SK-N-SH treated with all-trans-retinoic acid at 6 μM for 48 hours (cell line): Measurements from ENCODE around the gene FBXL16.

ENCODE experiments used
- ATAC-seq: fragments of 200-7000 bp; cut with Tn5 transposase; 3 replicates; pipeline ENCODE4 v1.9.1; 2020; ENCODE audit warnings: mild to moderate bottlenecking, moderate library complexity
- ARNTL ChIP-seq: fragments of 450-650 bp; formaldehyde crosslinking; IDR thresholded peaks from 2 replicates; pipeline ENCODE4 v1.5.0; 2020; ENCODE audit warnings: low read depth, mild to moderate bottlenecking, moderate library complexity, borderline replicate concordance
- CSDC2 ChIP-seq: fragments of 250-450 bp; sonication (Bioruptor Pico); IDR thresholded peaks from 2 replicates; pipeline ENCODE4 v1.5.0; 2020; ENCODE audit warnings: mild to moderate bottlenecking, moderate library complexity
- ESRRG ChIP-seq: fragments of 250-450 bp; sonication (Bioruptor Pico); IDR thresholded peaks from 2 replicates; pipeline ENCODE4 v1.6.1; 2021; ENCODE audit warnings: mild to moderate bottlenecking
- OSR1 ChIP-seq: fragments of 250-450 bp; sonication (Bioruptor Pico); IDR thresholded peaks from 2 replicates; pipeline ENCODE4 v1.8.0; 2022; ENCODE audit warnings: moderate library complexity, mild to moderate bottlenecking, inconsistent platforms
- PPARA ChIP-seq: fragments of 250-450 bp; sonication (Bioruptor Pico); IDR thresholded peaks from 2 replicates; pipeline ENCODE4 v1.5.0; 2020; ENCODE audit warnings: mild to moderate bottlenecking, borderline replicate concordance
- RARB ChIP-seq: fragments of 250-450 bp; sonication (Bioruptor Pico); IDR thresholded peaks from 2 replicates; pipeline ENCODE4 v1.8.0; 2021; ENCODE audit warnings: mild to moderate bottlenecking, moderate library complexity
- SNAI2 ChIP-seq: fragments of 250-450 bp; sonication (Bioruptor Pico); IDR thresholded peaks from 2 replicates; pipeline ENCODE4 v1.5.0; 2020; ENCODE audit warnings: mild to moderate bottlenecking, moderate library complexity
- TCF4 ChIP-seq: fragments of 250-450 bp; sonication (Bioruptor Pico); IDR thresholded peaks from 2 replicates; pipeline ENCODE4 v1.8.0; 2021; ENCODE audit warnings: mild to moderate bottlenecking, moderate library complexity, borderline replicate concordance
- TOX ChIP-seq: fragments of 250-450 bp; sonication (Bioruptor Pico); IDR thresholded peaks from 2 replicates; pipeline ENCODE4 v1.8.0; 2021; ENCODE audit warnings: mild to moderate bottlenecking, moderate library complexity, borderline replicate concordance
- ZFP3 ChIP-seq: fragments of 250-450 bp; sonication (Bioruptor Pico); IDR thresholded peaks from 2 replicates; pipeline ENCODE4 v1.5.0; 2020; ENCODE audit warnings: mild to moderate bottlenecking, moderate library complexity
- ZFP30 ChIP-seq: fragments of 450-650 bp; formaldehyde crosslinking; IDR thresholded peaks from 2 replicates; pipeline ENCODE4 v1.5.0; 2022; ENCODE audit warnings: mild to moderate bottlenecking, moderate library complexity
- ZNF565 ChIP-seq: fragments of 450-650 bp; formaldehyde crosslinking; conservative IDR thresholded peaks from 2 replicates; pipeline ENCODE4 v1.5.0; 2020; ENCODE audit warnings: low read depth, mild to moderate bottlenecking, moderate library complexity
- ZNF70 ChIP-seq: fragments of 450-650 bp; formaldehyde crosslinking; IDR thresholded peaks from 2 replicates; pipeline ENCODE4 v1.5.0; 2020; ENCODE audit warnings: mild to moderate bottlenecking, moderate library complexity
- ZNF8 ChIP-seq: fragments of 450-650 bp; formaldehyde crosslinking; IDR thresholded peaks from 2 replicates; pipeline ENCODE4 v1.5.0; 2020; ENCODE audit warnings: mild to moderate bottlenecking, moderate library complexity
- TF ChIP-seq, protein P1 (sequence below): fragments of 250-450 bp; sonication (Bioruptor Pico); IDR thresholded peaks from 2 replicates; pipeline ENCODE4 v1.5.1; 2020; ENCODE audit warnings: low read depth, mild to moderate bottlenecking, moderate library complexity
- TF ChIP-seq, protein P2 (sequence below): fragments of 250-450 bp; sonication (Bioruptor Pico); IDR thresholded peaks from 2 replicates; pipeline ENCODE4 v1.5.0; 2020; ENCODE audit warnings: mild to moderate bottlenecking, moderate library complexity
- TF ChIP-seq, protein P3 (sequence below): fragments of 250-450 bp; sonication (Bioruptor Pico); IDR thresholded peaks from 2 replicates; pipeline ENCODE4 v1.8.0; 2021; ENCODE audit warnings: low read depth, mild to moderate bottlenecking, moderate library complexity, borderline replicate concordance
- TF ChIP-seq, protein P4 (sequence below): fragments of 250-450 bp; sonication (Bioruptor Pico); IDR thresholded peaks from 2 replicates; pipeline ENCODE4 v1.5.1; 2021; ENCODE audit warnings: mild to moderate bottlenecking, moderate library complexity

Gene FBXL16

DNA sequence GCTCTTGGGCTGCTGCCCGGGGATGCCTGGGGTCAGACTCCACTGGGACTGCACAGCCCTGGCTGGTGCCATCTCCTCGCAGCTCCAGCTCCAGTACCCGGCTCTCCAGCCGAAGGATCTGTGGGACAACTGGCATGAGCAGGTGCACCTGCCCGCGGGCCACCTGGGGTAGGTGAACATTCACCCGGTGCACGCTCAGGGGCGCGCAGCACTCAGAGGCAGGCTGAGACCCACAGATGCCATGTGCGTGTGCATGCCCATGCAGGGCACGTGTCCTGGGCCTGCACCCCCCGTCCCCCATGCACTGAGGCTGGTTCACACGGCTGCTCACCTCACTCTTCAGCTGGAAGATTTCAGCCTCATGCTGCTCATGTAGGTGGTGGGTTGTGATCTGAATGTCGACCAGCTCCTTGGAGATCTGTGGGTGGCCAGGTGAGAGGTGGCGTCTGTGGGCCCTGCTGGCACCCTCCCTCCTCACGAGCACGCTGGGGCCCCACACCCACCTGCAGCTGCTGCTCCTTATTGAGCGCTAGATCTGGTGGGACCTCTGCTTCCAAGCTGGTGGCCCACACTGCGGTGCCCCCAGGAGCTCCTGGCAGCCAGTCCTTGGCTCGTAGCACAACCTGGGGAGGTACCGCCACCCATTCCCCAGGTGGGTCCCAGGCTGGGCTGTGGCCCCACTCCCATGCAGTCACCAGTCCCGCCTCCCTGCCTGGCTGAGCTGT, 20.0 kb upstream of the FBXL16 start:
- TF ChIP-seq, protein P1, sequence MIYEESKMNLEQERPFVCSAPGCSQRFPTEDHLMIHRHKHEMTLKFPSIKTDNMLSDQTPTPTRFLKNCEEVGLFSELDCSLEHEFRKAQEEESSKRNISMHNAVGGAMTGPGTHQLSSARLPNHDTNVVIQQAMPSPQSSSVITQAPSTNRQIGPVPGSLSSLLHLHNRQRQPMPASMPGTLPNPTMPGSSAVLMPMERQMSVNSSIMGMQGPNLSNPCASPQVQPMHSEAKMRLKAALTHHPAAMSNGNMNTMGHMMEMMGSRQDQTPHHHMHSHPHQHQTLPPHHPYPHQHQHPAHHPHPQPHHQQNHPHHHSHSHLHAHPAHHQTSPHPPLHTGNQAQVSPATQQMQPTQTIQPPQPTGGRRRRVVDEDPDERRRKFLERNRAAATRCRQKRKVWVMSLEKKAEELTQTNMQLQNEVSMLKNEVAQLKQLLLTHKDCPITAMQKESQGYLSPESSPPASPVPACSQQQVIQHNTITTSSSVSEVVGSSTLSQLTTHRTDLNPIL: no peak
- no peak for TF ChIP-seq ESRRG
- TF ChIP-seq OSR1 (CRISPR knock-in tag): no peak
- no peak for TF ChIP-seq ZFP3 (CRISPR knock-in tag)
- no peak for TF ChIP-seq TOX (CRISPR knock-in tag)
- TF ChIP-seq RARB (CRISPR knock-in tag): no peak
- TF ChIP-seq, protein P2, sequence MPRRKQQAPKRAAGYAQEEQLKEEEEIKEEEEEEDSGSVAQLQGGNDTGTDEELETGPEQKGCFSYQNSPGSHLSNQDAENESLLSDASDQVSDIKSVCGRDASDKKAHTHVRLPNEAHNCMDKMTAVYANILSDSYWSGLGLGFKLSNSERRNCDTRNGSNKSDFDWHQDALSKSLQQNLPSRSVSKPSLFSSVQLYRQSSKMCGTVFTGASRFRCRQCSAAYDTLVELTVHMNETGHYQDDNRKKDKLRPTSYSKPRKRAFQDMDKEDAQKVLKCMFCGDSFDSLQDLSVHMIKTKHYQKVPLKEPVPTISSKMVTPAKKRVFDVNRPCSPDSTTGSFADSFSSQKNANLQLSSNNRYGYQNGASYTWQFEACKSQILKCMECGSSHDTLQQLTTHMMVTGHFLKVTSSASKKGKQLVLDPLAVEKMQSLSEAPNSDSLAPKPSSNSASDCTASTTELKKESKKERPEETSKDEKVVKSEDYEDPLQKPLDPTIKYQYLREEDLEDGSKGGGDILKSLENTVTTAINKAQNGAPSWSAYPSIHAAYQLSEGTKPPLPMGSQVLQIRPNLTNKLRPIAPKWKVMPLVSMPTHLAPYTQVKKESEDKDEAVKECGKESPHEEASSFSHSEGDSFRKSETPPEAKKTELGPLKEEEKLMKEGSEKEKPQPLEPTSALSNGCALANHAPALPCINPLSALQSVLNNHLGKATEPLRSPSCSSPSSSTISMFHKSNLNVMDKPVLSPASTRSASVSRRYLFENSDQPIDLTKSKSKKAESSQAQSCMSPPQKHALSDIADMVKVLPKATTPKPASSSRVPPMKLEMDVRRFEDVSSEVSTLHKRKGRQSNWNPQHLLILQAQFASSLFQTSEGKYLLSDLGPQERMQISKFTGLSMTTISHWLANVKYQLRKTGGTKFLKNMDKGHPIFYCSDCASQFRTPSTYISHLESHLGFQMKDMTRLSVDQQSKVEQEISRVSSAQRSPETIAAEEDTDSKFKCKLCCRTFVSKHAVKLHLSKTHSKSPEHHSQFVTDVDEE: no peak
- TF ChIP-seq ZNF8: no peak
- no peak for TF ChIP-seq CSDC2 (CRISPR knock-in tag)
- TF ChIP-seq ZFP30 (CRISPR knock-in tag): no peak
- TF ChIP-seq, protein P3, sequence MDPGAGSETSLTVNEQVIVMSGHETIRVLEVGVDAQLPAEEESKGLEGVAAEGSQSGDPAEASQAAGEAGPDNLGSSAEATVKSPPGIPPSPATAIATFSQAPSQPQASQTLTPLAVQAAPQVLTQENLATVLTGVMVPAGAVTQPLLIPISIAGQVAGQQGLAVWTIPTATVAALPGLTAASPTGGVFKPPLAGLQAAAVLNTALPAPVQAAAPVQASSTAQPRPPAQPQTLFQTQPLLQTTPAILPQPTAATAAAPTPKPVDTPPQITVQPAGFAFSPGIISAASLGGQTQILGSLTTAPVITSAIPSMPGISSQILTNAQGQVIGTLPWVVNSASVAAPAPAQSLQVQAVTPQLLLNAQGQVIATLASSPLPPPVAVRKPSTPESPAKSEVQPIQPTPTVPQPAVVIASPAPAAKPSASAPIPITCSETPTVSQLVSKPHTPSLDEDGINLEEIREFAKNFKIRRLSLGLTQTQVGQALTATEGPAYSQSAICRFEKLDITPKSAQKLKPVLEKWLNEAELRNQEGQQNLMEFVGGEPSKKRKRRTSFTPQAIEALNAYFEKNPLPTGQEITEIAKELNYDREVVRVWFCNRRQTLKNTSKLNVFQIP (CRISPR knock-in tag): no peak
- no peak for TF ChIP-seq ZNF565 (CRISPR knock-in tag)
- no peak for TF ChIP-seq SNAI2 (CRISPR knock-in tag)
- TF ChIP-seq, protein P4, sequence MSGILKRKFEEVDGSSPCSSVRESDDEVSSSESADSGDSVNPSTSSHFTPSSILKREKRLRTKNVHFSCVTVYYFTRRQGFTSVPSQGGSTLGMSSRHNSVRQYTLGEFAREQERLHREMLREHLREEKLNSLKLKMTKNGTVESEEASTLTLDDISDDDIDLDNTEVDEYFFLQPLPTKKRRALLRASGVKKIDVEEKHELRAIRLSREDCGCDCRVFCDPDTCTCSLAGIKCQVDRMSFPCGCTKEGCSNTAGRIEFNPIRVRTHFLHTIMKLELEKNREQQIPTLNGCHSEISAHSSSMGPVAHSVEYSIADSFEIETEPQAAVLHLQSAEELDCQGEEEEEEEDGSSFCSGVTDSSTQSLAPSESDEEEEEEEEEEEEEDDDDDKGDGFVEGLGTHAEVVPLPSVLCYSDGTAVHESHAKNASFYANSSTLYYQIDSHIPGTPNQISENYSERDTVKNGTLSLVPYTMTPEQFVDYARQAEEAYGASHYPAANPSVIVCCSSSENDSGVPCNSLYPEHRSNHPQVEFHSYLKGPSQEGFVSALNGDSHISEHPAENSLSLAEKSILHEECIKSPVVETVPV: no peak
- TF ChIP-seq ZNF70 (CRISPR knock-in tag): no peak
- TF ChIP-seq PPARA (CRISPR knock-in tag): no peak
- TF ChIP-seq ARNTL (CRISPR knock-in tag): no peak
- no peak for TF ChIP-seq TCF4
- TF ChIP-seq, all 23 proteins: peak for 0
- no peak for ATAC-seq

DNA sequence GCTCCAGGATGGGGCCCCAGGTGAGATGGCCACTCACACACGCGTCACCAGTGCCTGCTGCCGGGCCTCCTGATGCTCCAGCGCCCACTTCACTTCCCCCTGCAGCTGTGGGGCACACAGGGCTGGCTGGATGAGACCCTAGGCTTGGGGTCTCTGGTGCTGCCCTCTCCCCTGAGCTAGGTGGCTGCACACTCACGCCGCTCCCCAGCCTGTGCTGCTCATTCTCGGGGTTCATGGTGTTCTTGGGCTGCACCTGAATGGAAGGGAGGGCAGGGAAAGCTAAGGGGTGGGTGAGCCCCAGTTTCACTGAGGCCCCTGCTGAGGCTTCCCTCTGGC, 19.4 kb upstream of the FBXL16 start:
- no peak for ATAC-seq
- TF ChIP-seq ESRRG (no peak), PPARA (CRISPR knock-in tag) (no peak), ZNF70 (CRISPR knock-in tag) (no peak), CSDC2 (CRISPR knock-in tag) (no peak), ZNF565 (CRISPR knock-in tag) (no peak), ZNF8 (no peak), TOX (CRISPR knock-in tag) (no peak), TCF4 (no peak), SNAI2 (CRISPR knock-in tag) (no peak), ZFP3 (CRISPR knock-in tag) (no peak)
- TF ChIP-seq, protein P1: no peak
- TF ChIP-seq, protein P3 (CRISPR knock-in tag): no peak
- TF ChIP-seq, protein P2: no peak
